Superior temporal gyrus (tissue), 1 donor: ENCODE results near the gene KCNQ1.

ENCODE experiments used
- DNase-seq: peaks from one replicate; pipeline ENCODE4 v3.0.0-alpha.2; 2016; ENCODE audit errors: extremely low spot score

KCNQ1 gene

GRCh38 chr11:2743427-2744110 lies 298.8 kb downstream of the KCNQ1 start:
- DNase-seq: no peak

DNA sequence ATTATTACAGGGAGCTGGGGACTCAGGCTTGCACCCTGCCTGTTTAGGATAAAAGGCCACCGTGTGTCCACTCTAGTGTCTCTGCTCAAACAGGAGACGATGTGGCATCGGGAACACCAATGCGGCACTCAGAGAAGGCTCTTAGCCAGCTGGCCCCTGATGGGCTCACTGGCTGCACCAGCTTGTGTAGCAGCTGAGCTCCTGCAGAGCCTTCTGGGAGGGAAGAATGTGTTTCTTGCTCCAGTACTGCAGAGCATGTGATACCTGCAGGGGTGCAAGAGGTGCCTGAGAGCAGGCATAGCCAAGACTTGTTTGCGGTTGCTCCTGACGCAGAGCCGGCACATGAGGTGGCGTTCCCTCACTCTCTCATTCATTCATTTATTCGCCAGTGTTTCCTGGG lies 299.4 kb downstream of the KCNQ1 start:
- DNase-seq: no peak

DNA sequence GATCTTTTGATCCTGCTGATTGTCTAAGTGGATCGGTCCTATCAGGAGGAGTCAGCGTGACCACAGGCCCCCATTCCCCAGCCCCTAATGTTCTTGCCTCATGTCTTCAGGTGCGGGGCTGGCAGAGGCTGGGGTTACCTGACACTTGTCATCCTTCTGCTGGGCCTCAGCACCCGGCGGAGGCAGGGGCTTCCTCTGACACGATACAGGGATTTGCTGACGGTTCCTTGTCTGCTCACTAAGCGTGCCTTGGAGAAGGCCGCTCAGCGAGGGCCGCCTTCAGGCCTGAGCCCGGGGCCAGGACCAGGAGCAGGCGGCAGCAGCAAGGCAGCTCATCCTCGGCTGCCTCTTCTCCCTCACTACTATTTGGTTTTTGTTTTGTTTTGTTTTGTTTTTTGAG lies 300.7 kb downstream of the KCNQ1 start:
- DNase-seq: no peak

- peak; percentile 26 for DNase-seq
Measured at GRCh38 chr11:2746401-2747247, 301.8 kb downstream of the KCNQ1 start.

- DNase-seq: no peak
Measured at GRCh38 chr11:2747248-2748027, 302.6 kb downstream of the KCNQ1 start.

GRCh38 chr11:2748061-2748813 lies 303.4 kb downstream of the KCNQ1 start:
- no peak for DNase-seq

GRCh38 chr11:2748814-2749554 lies 304.2 kb downstream of the KCNQ1 start:
- no peak for DNase-seq

GRCh38 chr11:2750101-2750681 lies 305.4 kb downstream of the KCNQ1 start:
- no peak for DNase-seq

- peak; percentile 39 for DNase-seq
Measured at GRCh38 chr11:2750682-2751522, 306.1 kb downstream of the KCNQ1 start.

DNA sequence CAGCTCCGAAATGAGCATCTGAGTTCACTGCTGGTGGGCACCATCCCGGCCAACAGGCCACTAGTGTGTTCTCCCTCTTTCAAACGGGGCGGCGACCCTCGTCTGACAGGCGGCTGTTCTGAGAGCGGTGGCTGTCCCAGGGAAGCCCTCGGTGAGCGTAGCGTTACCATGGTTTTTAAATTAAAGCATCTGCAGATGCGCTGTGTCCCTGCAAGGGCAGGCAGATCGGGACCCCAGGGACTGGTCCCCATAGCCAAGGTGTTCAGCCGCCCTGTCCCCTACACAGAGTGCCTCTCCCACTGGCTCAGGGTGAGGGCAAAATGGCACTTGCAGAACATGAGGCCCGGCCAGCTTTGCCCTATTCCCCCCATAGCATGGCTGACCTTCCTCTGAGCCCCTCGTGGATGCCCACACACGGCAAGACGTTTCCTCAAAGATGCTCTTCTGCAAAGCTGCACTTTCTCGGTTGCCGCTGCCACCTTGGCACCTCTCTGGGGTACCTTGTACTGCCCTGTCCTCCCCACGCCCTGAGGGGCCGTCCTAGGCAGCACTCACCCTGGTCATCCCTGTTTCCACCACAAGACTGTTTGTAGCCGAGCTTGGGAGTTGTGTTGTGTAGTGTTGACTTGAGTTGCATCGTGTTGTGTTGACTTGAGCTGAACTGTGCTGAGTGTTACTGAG lies 306.9 kb downstream of the KCNQ1 start:
- no peak for DNase-seq

DNA sequence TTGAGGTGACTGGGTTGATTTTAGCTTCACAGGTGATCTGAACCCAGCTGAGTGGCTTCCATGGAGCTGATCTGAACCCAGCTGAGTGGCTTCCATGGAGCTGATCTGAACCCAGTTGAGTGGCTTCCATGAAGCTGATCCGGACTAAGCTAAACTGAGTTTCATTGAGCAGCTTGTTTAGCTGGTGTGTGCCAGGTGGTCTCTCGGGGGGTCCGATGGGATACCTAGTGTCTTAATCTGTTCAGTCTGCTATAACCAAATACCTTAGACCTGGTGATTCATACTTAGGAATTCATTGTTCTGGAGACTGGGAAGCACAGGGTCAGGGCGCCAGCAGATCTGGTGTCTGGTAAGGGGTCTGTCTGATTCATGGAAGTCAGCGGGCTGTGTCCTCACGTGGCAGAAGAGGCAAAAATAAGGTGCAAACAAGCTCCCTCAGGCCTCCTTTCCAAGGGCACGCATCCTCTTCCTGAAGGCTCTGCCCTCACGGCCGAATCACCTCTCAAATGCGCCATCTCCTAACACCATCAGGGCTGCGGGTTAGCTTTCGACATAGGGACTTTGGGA lies 307.5 kb downstream of the KCNQ1 start:
- no peak for DNase-seq

GRCh38 chr11:2752923-2753322 lies 308.1 kb downstream of the KCNQ1 start:
- no peak for DNase-seq

DNA sequence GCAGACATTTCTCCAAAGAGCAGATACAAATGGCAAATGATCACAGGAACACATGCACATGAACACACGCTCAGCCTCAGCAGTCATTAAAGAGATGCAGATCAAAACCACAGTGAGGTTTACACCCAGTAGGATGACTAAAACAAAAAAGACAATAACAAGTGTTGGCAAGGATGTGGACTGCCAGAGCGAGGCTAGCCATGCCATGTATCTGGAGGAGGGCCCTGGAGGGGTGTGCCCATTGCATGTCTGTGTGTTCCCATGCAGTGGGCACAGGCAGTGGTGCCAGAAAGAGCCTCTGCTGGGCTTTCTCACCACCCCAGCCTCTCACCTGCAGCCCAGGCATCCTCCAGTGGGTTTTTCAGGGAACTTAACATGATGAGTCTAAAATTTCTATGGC lies 309.2 kb downstream of the KCNQ1 start:
- no peak for DNase-seq

GRCh38 chr11:2755071-2755470 lies 310.3 kb downstream of the KCNQ1 start:
- DNase-seq: no peak

DNA sequence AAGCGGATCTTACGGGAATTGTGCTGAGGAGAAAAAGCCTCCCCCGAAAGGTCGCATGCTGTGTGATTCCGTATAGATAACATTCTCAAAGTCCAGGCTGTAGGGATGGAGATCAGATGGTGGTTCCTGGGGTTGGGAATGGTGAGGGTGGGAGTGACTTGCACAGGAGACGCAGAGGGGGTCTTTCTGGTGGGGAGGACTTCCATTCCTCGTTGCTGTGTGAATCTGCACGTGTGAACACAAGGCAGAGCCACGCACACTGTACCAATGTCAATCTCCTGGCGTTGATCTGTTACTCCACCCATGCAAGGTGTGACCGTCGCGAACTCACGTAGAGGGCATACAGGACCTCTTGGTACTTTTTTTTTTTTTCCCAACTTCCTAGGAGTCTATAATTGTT lies 313.9 kb downstream of the KCNQ1 start:
- no peak for DNase-seq

DNA sequence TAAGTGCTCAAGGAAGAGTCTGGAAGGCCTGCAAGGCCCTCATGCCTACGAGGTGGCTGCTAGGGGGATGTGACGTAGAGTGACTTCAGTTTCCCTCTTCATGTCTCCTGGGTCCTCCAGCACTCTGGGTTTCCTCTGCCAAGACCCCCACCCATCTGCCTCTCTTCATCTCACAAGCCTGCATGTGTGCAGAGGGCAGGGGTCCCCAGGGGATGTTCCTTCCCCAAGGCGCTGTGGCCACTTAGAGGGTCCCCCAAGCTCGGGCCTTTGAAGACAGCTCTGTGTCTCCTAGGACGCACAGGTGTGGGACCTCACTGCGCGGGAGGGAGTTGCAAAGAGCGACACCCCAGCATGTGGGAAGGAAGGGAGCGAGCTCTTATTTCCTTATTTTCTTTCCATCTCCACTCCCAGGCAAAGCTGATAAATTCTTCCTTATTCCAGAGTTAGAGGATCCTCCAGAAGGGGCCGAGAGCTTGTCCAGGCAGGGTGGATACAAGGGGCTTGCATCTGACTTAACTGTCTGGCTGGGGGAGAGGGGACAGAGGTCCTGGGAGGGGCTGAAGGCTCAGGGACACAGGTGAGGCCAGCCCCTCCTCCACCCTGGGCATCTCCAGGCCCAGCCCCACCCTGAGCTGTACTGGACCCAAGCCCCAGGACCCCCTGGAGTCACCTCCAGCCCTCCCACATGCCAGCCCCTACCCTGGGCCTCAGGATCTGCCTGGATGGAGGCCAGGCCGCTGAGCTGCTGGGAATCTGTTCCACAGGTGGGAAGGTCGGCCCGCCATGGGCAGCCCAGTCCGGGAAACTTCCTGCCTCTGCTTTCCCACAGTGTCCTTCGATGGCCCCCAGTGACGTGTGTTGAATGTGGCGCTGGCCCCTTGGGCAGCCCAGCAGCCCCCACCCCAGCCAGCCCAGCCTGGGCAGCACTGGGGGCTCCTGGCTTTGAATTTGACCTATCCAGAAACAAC lies 314.7 kb downstream of the KCNQ1 start:
- DNase-seq: no peak

DNA sequence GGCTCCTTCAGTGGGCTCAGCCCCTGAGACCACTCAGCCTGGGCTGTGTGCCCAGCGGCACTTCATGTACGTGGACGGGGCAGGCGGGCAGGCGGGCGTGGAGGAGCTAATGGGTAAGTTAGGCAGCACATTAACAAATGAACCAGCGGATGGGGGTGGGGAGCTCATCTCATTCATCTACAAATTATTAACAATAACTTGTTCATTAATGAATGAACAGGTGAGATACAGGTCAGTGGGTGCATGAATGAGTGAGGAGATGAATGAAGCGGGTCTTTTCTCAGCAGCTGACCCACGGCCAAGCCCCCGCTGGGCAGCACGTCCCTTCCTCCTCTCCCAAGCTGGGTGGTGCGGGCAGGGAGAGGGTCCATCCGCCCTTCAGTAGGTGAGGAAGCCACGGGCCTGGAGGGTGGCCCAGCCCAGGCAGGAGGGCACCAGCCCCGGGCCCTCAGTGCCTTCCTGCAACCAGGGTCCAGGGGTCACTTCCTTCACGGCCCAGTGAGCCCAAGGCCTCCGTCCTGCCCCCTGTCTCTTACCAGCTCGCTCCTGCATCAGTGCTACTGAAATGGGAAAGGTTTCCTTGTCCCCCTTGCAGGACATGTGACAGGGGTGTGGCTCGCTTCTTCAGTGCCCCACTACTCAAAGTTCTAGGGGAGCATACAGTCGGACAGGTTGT lies 315.5 kb downstream of the KCNQ1 start:
- no peak for DNase-seq
